Measurements from ENCODE around the gene FAM177B. TPM values are rescaled to one million over a fixed set of nuclear protein-coding genes. Genes with fewer than 3 reads are reported as not detected.

The FAM177B gene
- total and polyA plus RNA-seq, 4 experiments from 2014 or later, result 0.30 to 0.79 (median 0.30) TPM; not detected in 1

DNA sequence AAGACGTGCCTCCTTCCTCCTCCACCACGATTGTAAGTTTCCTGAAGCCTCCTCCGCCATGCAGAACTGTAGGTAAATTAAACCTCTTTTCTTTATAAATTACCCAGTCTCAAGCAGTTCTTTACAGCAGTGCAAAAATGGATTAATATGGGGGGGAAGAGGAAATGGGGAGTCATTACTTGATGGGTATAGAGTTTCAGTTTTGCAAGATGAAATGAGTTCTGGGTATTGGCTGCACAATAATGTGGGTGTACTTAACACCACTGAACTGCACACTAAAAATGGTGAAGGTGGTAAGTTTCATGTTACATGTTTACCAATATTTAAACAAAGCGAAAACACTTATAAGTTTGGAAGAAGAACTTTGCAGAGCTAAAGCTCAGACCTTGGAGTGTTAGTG, 53.5 kb downstream of the FAM177B start:
- H3K9me3 Mint-ChIP-seq, result peaks cover 0 to 6% (median 1%) of the 10 kb centered on the region in 8 donors
- DNase-seq, result no peak
- no peaks in the 10 kb centered on the region for H3K36me3 Mint-ChIP-seq
- intact Hi-C loops (cut with micrococcal nuclease), result loop anchor here (5.0 kb wide), 1 partner anchor 892 kb away; no protein-coding TSS in a partner anchor
- Histone ChIP-seq H3K27me3 (ENCODE audit: insufficient read depth, low read length) (no peaks in the 10 kb centered on the region), H3K4me1 (ENCODE audit: insufficient read depth, low read length) (no peaks in the 10 kb centered on the region), H3K27ac (ENCODE audit: low read depth, low read length) (no peak overlapping the region), H3K36me3 (ENCODE audit: insufficient read depth, low read length) (no peaks in the 10 kb centered on the region), H3K4me3 (ENCODE audit: low read length in 2 of 2) (no peak overlapping the region), H3K9me3 (ENCODE audit: control insufficient read depth in 1 of 2, low read length in 2 of 2) (no peaks in the 10 kb centered on the region)
- no peak overlapping the region for H3K27ac Mint-ChIP-seq
- no peaks in the 10 kb centered on the region for H3K4me1 Mint-ChIP-seq
- ChIA-PET CTCF (ENCODE audit: partially characterized antibody) (interaction anchor here (0.6 to 0.9 kb wide), 2 partner anchors 299 kb away, joined by 3 read pairs; no protein-coding TSS in a partner anchor), POLR2A (ENCODE audit: partially characterized antibody) (no interaction called here)
- peaks cover 0 to 1% of the 10 kb centered on the region in 2 donors for H3K27me3 Mint-ChIP-seq
- no peak overlapping the region for H3K4me3 Mint-ChIP-seq

GRCh38 chr1:222791006-222791710, 54.2 kb downstream of the FAM177B start:
- ChIA-PET CTCF (ENCODE audit: partially characterized antibody) (interaction anchor here (0.8 to 1.1 kb wide), 3 partner anchors 8 to 333 kb away, joined by 3 read pairs; no protein-coding TSS in a partner anchor), POLR2A (ENCODE audit: partially characterized antibody) (no interaction called here)
- Histone ChIP-seq H3K4me1 (ENCODE audit: insufficient read depth, low read length) (no peaks in the 10 kb centered on the region), H3K4me3 (ENCODE audit: low read length in 2 of 2) (no peak overlapping the region), H3K27ac (ENCODE audit: low read depth, low read length) (no peak overlapping the region), H3K9me3 (ENCODE audit: control insufficient read depth in 1 of 2, low read length in 2 of 2) (no peaks in the 10 kb centered on the region), H3K27me3 (ENCODE audit: insufficient read depth, low read length) (no peaks in the 10 kb centered on the region), H3K36me3 (ENCODE audit: insufficient read depth, low read length) (no peaks in the 10 kb centered on the region)
- Mint-ChIP-seq H3K4me3 (no peak overlapping the region), H3K27me3 (peaks cover 0 to 1% of the 10 kb centered on the region in 2 donors), H3K36me3 (no peaks in the 10 kb centered on the region), H3K4me1 (no peaks in the 10 kb centered on the region), H3K27ac (no peak overlapping the region), H3K9me3 (peaks cover 0 to 6% (median 1%) of the 10 kb centered on the region in 8 donors)
- DNase-seq, result no peak
- intact Hi-C loops (cut with micrococcal nuclease), result loop anchor here (5.0 kb wide), 1 partner anchor 891 kb away; no protein-coding TSS in a partner anchor

GRCh38 chr1:222792744-222793143, 55.7 kb downstream of the FAM177B start:
- Mint-ChIP-seq H3K27me3 (peaks cover 1% of the 10 kb centered on the region in 2 donors), H3K4me1 (no peaks in the 10 kb centered on the region), H3K4me3 (no peak overlapping the region), H3K9me3 (peaks cover 0 to 6% (median 1%) of the 10 kb centered on the region in 8 donors), H3K27ac (no peak overlapping the region), H3K36me3 (no peaks in the 10 kb centered on the region)
- H3K27me3 ChIP-seq (ENCODE audit: insufficient read depth, low read length), result no peaks in the 10 kb centered on the region
- intact Hi-C loops (cut with micrococcal nuclease), result loop anchor here (1.0 to 5.0 kb wide), 4 partner anchors 289 to 890 kb away; no protein-coding TSS in a partner anchor
- H3K4me3 ChIP-seq (ENCODE audit: low read length in 2 of 2), result no peak overlapping the region
- no peaks in the 10 kb centered on the region for H3K9me3 ChIP-seq (ENCODE audit: control insufficient read depth in 1 of 2, low read length in 2 of 2)
- H3K4me1 ChIP-seq (ENCODE audit: insufficient read depth, low read length), result no peaks in the 10 kb centered on the region
- DNase-seq, result peak in 2 of 5 donors; percentile 3 to 17
- H3K36me3 ChIP-seq (ENCODE audit: insufficient read depth, low read length), result no peaks in the 10 kb centered on the region
- no peak overlapping the region for H3K27ac ChIP-seq (ENCODE audit: low read depth, low read length)
- ChIA-PET POLR2A (ENCODE audit: partially characterized antibody) (no interaction called here), CTCF (ENCODE audit: partially characterized antibody) (interaction anchor here (1.2 to 1.6 kb wide), 4 partner anchors 289 to 331 kb away, joined by 4 to 12 read pairs (median 8); no protein-coding TSS in a partner anchor)

DNA sequence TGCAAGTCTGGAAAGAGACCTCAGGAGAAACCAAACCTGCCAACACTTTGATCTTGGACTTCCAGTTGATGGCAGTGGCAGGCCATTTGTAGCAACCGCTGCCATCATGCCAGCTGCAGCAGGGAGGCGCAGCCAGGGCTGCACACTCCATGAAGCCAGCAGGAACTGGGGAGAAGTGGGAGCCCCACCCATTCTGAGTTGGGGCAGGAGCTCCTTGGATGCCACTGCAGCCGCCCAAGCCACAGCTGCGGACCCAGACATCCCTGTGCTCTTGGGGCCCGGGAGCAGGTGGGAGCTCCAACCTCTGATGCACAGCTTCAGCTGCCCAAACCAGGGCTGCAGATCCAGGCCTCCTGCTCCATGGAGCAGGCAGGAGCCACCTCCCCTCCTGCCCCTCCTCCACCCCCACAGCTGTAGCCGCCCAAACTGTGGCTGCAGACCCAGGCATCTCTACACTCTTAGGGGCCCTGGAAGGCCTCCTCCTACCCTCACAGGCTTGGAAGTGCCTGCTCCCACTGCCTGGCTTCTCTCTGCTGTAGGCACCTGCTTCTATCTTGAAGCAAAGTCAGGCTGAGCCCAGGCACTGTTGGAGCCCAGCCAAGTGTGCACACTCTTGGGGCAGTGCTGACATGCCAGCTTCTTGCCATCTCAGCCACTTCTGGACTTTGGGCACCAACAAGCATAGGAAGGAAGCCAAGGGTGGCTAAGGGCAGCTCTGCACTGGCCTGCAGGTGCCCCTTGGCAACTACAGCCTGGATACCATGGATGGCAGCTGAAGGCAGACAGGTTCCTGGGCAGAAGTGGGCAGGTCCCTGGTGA, 57.9 kb downstream of the FAM177B start:
- no peak overlapping the region for H3K4me3 ChIP-seq (ENCODE audit: low read length in 2 of 2)
- ChIA-PET POLR2A (ENCODE audit: partially characterized antibody) (no interaction called here), CTCF (ENCODE audit: partially characterized antibody) (interaction anchor here (0.8 to 2.5 kb wide), 3 partner anchors 286 to 329 kb away, joined by 4 to 13 read pairs (median 7); no protein-coding TSS in a partner anchor)
- H3K36me3 ChIP-seq (ENCODE audit: insufficient read depth, low read length), result no peaks in the 10 kb centered on the region
- intact Hi-C loops (cut with micrococcal nuclease), result loop anchor here (5.0 kb wide), 1 partner anchor 887 kb away; no protein-coding TSS in a partner anchor
- H3K4me1 ChIP-seq (ENCODE audit: insufficient read depth, low read length), result peaks cover 5% of the 10 kb centered on the region
- Mint-ChIP-seq H3K4me1 (peaks cover 0 to 4% (median 2%) of the 10 kb centered on the region in 4 donors), H3K4me3 (no peak overlapping the region), H3K27ac (no peak overlapping the region), H3K9me3 (peaks cover 0 to 3% (median 0%) of the 10 kb centered on the region in 8 donors), H3K27me3 (peaks cover 1 to 4% of the 10 kb centered on the region in 2 donors), H3K36me3 (no peaks in the 10 kb centered on the region)
- H3K27me3 ChIP-seq (ENCODE audit: insufficient read depth, low read length), result no peaks in the 10 kb centered on the region
- no peak overlapping the region for H3K27ac ChIP-seq (ENCODE audit: low read depth, low read length)
- DNase-seq, result no peak
- H3K9me3 ChIP-seq (ENCODE audit: control insufficient read depth in 1 of 2, low read length in 2 of 2), result no peaks in the 10 kb centered on the region

GRCh38 chr1:222798116-222798515, 61.1 kb downstream of the FAM177B start:
- no peak for DNase-seq
- Histone ChIP-seq H3K4me1 (ENCODE audit: insufficient read depth, low read length) (peaks cover 5% of the 10 kb centered on the region), H3K27me3 (ENCODE audit: insufficient read depth, low read length) (no peaks in the 10 kb centered on the region), H3K4me3 (ENCODE audit: low read length in 2 of 2) (no peak overlapping the region), H3K36me3 (ENCODE audit: insufficient read depth, low read length) (no peaks in the 10 kb centered on the region), H3K27ac (ENCODE audit: low read depth, low read length) (no peak overlapping the region), H3K9me3 (ENCODE audit: control insufficient read depth in 1 of 2, low read length in 2 of 2) (no peaks in the 10 kb centered on the region)
- Mint-ChIP-seq H3K4me1 (peaks cover 0 to 5% (median 2%) of the 10 kb centered on the region in 4 donors), H3K4me3 (no peak overlapping the region), H3K27ac (no peak overlapping the region), H3K36me3 (no peaks in the 10 kb centered on the region), H3K9me3 (no peaks in the 10 kb centered on the region), H3K27me3 (peaks cover 3 to 10% of the 10 kb centered on the region in 2 donors)
- intact Hi-C loops (cut with micrococcal nuclease), result no loop called here
- POLR2A ChIA-PET (ENCODE audit: partially characterized antibody), result interaction anchor here (0.6 to 0.7 kb wide), 2 partner anchors 34 to 128 kb away, joined by 3 read pairs; no protein-coding TSS in a partner anchor
- CTCF ChIA-PET (ENCODE audit: partially characterized antibody), result interaction anchor here (0.5 to 0.9 kb wide), 2 partner anchors 21 to 326 kb away, joined by 4 read pairs; no protein-coding TSS in a partner anchor

GRCh38 chr1:222798975-222799374, 62.0 kb downstream of the FAM177B start:
- H3K9me3 ChIP-seq (ENCODE audit: control insufficient read depth in 1 of 2, low read length in 2 of 2), result no peaks in the 10 kb centered on the region
- CTCF ChIA-PET (ENCODE audit: partially characterized antibody), result no interaction called here
- intact Hi-C loops (cut with micrococcal nuclease), result no loop called here
- H3K27me3 ChIP-seq (ENCODE audit: insufficient read depth, low read length), result no peaks in the 10 kb centered on the region
- H3K27ac Mint-ChIP-seq, result no peak overlapping the region
- no peaks in the 10 kb centered on the region for H3K9me3 Mint-ChIP-seq
- H3K27ac ChIP-seq (ENCODE audit: low read depth, low read length), result no peak overlapping the region
- no peaks in the 10 kb centered on the region for H3K36me3 ChIP-seq (ENCODE audit: insufficient read depth, low read length)
- H3K4me1 Mint-ChIP-seq, result peaks cover 0 to 5% (median 2%) of the 10 kb centered on the region in 4 donors
- peaks cover 5% of the 10 kb centered on the region for H3K4me1 ChIP-seq (ENCODE audit: insufficient read depth, low read length)
- H3K4me3 Mint-ChIP-seq, result no peak overlapping the region
- no peak for DNase-seq
- no peak overlapping the region for H3K4me3 ChIP-seq (ENCODE audit: low read length in 2 of 2)
- H3K27me3 Mint-ChIP-seq, result peaks cover 9 to 10% of the 10 kb centered on the region in 2 donors
- H3K36me3 Mint-ChIP-seq, result no peaks in the 10 kb centered on the region
- POLR2A ChIA-PET (ENCODE audit: partially characterized antibody), result no interaction called here

Measured in CD4-positive, alpha-beta memory T cell (primary cell).